IMR-90 (cell line): ENCODE data around the gene NF1. TPM values are rescaled to one million over a fixed set of nuclear protein-coding genes. Genes with fewer than 3 reads are reported as not detected.

Experiments
- ATAC-seq: fragments of 200-7000 bp; cut with Tn5 transposase; 2 replicates; pipeline ENCODE4 v1.9.1; 2020; ENCODE audit warnings: low read depth, mild to moderate bottlenecking, moderate library complexity
- BruUV-seq: library from RNA; stranded (reverse); fragments of 400-500 nt; replicated peaks from 2 replicates; lab custom pipeline; 2021; lab: Mats Ljungman, UMichigan
- CTCF ChIA-PET: fragments of 300-600 bp; formaldehyde crosslinking; extraction: SDS; loops from one replicate; lab custom pipeline; 2021; ENCODE audit warnings: antibody characterized with exemption; lab: Yijun Ruan, JAX
- POLR2A ChIA-PET: fragments of 300-600 bp; sonication (Branson Sonifier 250); formaldehyde crosslinking; loops from one replicate; lab custom pipeline; 2022; ENCODE audit warnings: antibody characterized with exemption; ENCODE audit not compliant: unreplicated experiment; lab: Charles Lee
- DNase-seq: peaks from one replicate; pipeline ENCODE4 v3.0.0; 2013
- H2AFZ ChIP-seq: replicated peaks from 2 replicates; pipeline ENCODE3; 2013; ENCODE audit warnings: low read length, mild to moderate bottlenecking; ENCODE audit not compliant: poor library complexity
- H2AK5ac ChIP-seq: 2 replicates; pipeline ENCODE4 v1.6.1; 2013; ENCODE audit warnings: low read depth, low read length, inconsistent platforms
- H2AK9ac ChIP-seq: replicated peaks from 2 replicates; pipeline ENCODE3; 2013; ENCODE audit warnings: mild to moderate bottlenecking, low read depth, low read length, moderate library complexity; ENCODE audit not compliant: poor library complexity
- H2BK120ac ChIP-seq: 2 replicates; pipeline ENCODE4 v1.6.1; 2013; ENCODE audit warnings: low read depth, low read length, inconsistent platforms
- H2BK15ac ChIP-seq: 3 replicates; pipeline ENCODE4 v1.6.1; 2013; ENCODE audit warnings: low read depth, low read length, inconsistent platforms
- H2BK20ac ChIP-seq: 2 replicates; pipeline ENCODE4 v1.6.1; 2013; ENCODE audit warnings: low read depth, mild to moderate bottlenecking, inconsistent platforms, low read length, moderate library complexity
- H2BK5ac ChIP-seq: 2 replicates; pipeline ENCODE4 v1.6.1; 2013; ENCODE audit warnings: mild to moderate bottlenecking, low read depth, low read length, inconsistent platforms; ENCODE audit not compliant: poor library complexity, severe bottlenecking
- H3K14ac ChIP-seq: replicated peaks from 2 replicates; pipeline ENCODE4 v1.6.1; 2013; ENCODE audit warnings: low read depth, low read length, inconsistent platforms
- H3K18ac ChIP-seq: 2 replicates; pipeline ENCODE4 v1.6.1; 2013; ENCODE audit warnings: low read depth, low read length, control low read depth
- H3K23ac ChIP-seq: 2 replicates; pipeline ENCODE4 v1.6.1; 2013; ENCODE audit warnings: low read depth, low read length, inconsistent platforms
- H3K27ac ChIP-seq: 2 replicates; pipeline ENCODE4 v1.5.1; 2013; ENCODE audit warnings: mild to moderate bottlenecking, control low read depth, low read length; ENCODE audit not compliant: insufficient read depth
- H3K27me3 ChIP-seq: 2 replicates; pipeline ENCODE4 v1.6.1; 2013; ENCODE audit warnings: low read length; ENCODE audit not compliant: control insufficient read depth, insufficient read depth
- H3K36me3 ChIP-seq: 2 replicates; pipeline ENCODE4 v1.6.1; 2013; ENCODE audit warnings: low read length, mixed read lengths; ENCODE audit not compliant: control insufficient read depth, insufficient read depth
- H3K4ac ChIP-seq: 2 replicates; pipeline ENCODE4 v1.6.1; 2013; ENCODE audit warnings: low read depth, low read length, inconsistent platforms
- H3K4me1 ChIP-seq: 2 replicates; pipeline ENCODE4 v1.6.1; 2013; ENCODE audit warnings: low read length, mixed read lengths; ENCODE audit not compliant: control insufficient read depth, insufficient read depth
- H3K4me2 ChIP-seq: 2 replicates; pipeline ENCODE4 v1.6.1; 2013; ENCODE audit warnings: low read depth, mild to moderate bottlenecking, control low read depth, low read length, moderate library complexity
- H3K4me3 ChIP-seq: 2 replicates; pipeline ENCODE4 v1.5.1; 2013; ENCODE audit warnings: low read depth, mild to moderate bottlenecking, control low read depth, low read length, moderate library complexity; ENCODE audit not compliant: insufficient read depth
- H3K56ac ChIP-seq: 2 replicates; pipeline ENCODE4 v1.6.1; 2013; ENCODE audit warnings: low read length, inconsistent platforms; ENCODE audit not compliant: insufficient read depth; ENCODE audit errors: extremely low read depth
- H3K79me1 ChIP-seq, 2 experiments: 2 replicates each; pipeline ENCODE4 v1.6.1; 2013; ENCODE audit warnings: low read length in 2 of 2, inconsistent platforms in 1 of 2, low read depth in 1 of 2
- H3K9ac ChIP-seq: 2 replicates; pipeline ENCODE4 v1.6.1; 2013; ENCODE audit warnings: low read depth, low read length, control low read depth
- H3K9me1 ChIP-seq: 2 replicates; pipeline ENCODE4 v1.6.1; 2013; ENCODE audit warnings: low read length, inconsistent platforms; ENCODE audit not compliant: insufficient read depth
- H3K9me3 ChIP-seq: 2 replicates; pipeline ENCODE4 v1.6.1; 2013; ENCODE audit warnings: low read length; ENCODE audit not compliant: control insufficient read depth, insufficient read depth
- H4K20me1 ChIP-seq: 2 replicates; pipeline ENCODE4 v1.6.1; 2013; ENCODE audit warnings: low read length, inconsistent platforms; ENCODE audit not compliant: insufficient read depth
- H4K5ac ChIP-seq: 2 replicates; pipeline ENCODE4 v1.6.1; 2013; ENCODE audit warnings: mild to moderate bottlenecking, low read depth, low read length, control low read depth
- H4K8ac ChIP-seq, 2 experiments: 2 replicates each; pipeline ENCODE4 v1.6.1; 2013; ENCODE audit warnings: low read depth in 2 of 2, low read length in 2 of 2, control low read depth in 1 of 2, inconsistent platforms in 1 of 2
- H4K91ac ChIP-seq: 2 replicates; pipeline ENCODE4 v1.6.1; 2013; ENCODE audit warnings: low read depth, low read length, inconsistent platforms; ENCODE audit not compliant: insufficient read depth
- BHLHE40 ChIP-seq: fragments of 150-350 bp; IDR thresholded peaks from 2 replicates; pipeline ENCODE4 v1.6.1; 2016; ENCODE audit warnings: mild to moderate bottlenecking, low read depth, low read length
- MAFK ChIP-seq: IDR thresholded peaks from 2 replicates; pipeline ENCODE4 v1.6.1; 2012; ENCODE audit warnings: low read depth, low read length, improper control_type of control experiment
- MXI1 ChIP-seq: IDR thresholded peaks from 2 replicates; pipeline ENCODE4 v1.6.1; 2012; ENCODE audit warnings: low read depth, mild to moderate bottlenecking, low read length, moderate library complexity, borderline replicate concordance
- RFX5 ChIP-seq: IDR thresholded peaks from 2 replicates; pipeline ENCODE4 v1.8.0; 2012; ENCODE audit warnings: low read depth, mild to moderate bottlenecking, low read length, moderate library complexity
- WGBS, 2 experiments: methylation state at CpG; one replicate each; pipeline versions ENCODE4 v1.1.5 to v1.1.7; 2013; ENCODE audit warnings: missing lambda C conversion rate in 2 of 2; ENCODE audit not compliant: insufficient read length in 1 of 2; ENCODE audit errors: extremely low coverage in 2 of 2; 5-methylcytosine and 5-hydroxymethylcytosine counted together
- dilution Hi-C: fragments of 300-500 bp; cut with HindIII; formaldehyde crosslinking; loops from one replicate; pipeline ENCODE4 v1.14.3; 2018; ENCODE audit warnings: low sequenced_read_pairs; ENCODE audit not compliant: unreplicated experiment
- in situ Hi-C: fragments of 300-500 bp; cut with MboI; formaldehyde crosslinking; loops from 3 replicates; pipeline ENCODE4 v1.14.3; 2019; ENCODE audit warnings: low sequenced_read_pairs, inconsistent platforms, mixed read lengths
- intact Hi-C: fragments of 100-400 bp; cut with micrococcal nuclease; formaldehyde crosslinking; loops from 2 replicates; pipeline ENCODE4 v1.10.0; 2022
- polyA plus RNA-seq, 3 experiments: library from polyadenylated mRNA; depleted of rRNA; stranded (reverse); fragments of >200 nt; gene quantifications; 2 replicates each; pipeline ENCODE4 v1.2.3, GENCODE V29; 2012; ENCODE audit warnings: low replicate concordance in 1 of 3
- total RNA-seq: library from RNA; depleted of rRNA; stranded (reverse); fragments of >200 nt; gene quantifications from 2 replicates; pipeline ENCODE4 v1.2.3, GENCODE V29; 2012
- TF ChIP-seq, protein P1 (sequence below): fragments of 150-350 bp; IDR thresholded peaks from 2 replicates; pipeline ENCODE4 v1.6.1; 2016; ENCODE audit warnings: low read depth, mild to moderate bottlenecking, low read length, moderate library complexity, borderline replicate concordance

The NF1 gene
- total and polyA plus RNA-seq, 2 of the 4 experiments (the other 2 are of a cell fraction) = 17.9 to 48.6 TPM

DNA sequence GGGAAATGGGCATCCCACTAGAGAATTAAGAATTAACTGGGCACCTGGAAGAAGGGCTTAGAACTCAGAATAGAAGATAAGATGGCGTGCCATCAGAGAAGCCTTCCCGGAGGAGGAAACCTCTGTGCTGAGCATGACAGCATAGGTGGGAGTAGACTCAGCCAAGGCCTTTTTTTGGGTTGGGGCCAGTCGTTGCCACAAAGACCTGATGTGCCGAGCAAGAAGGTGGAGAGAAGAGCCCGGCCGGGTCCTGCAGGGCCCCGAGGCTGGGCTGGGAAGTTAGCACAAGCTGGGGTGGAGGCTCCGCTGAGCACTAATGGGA lies 295.6 kb downstream of the NF1 start:
- CTCF ChIA-PET = no interaction called here
- no peak for ATAC-seq

More for the DNA sequence above, 295.6 kb downstream of the NF1 start:
- H3K9ac ChIP-seq = no peak overlapping the region
- no peaks in the 10 kb centered on the region for H3K9me3 ChIP-seq
- no peak overlapping the region for H3K4me2 ChIP-seq
- H2BK120ac ChIP-seq = no peak overlapping the region
- H3K14ac ChIP-seq = no peak overlapping the region
- H2AK9ac ChIP-seq = peak overlapping the region; percentile 34
- no peak overlapping the region for H3K56ac ChIP-seq
- H3K36me3 ChIP-seq = no peaks in the 10 kb centered on the region
- no peak overlapping the region for H3K27ac ChIP-seq
- dilution Hi-C loops = no loop called here
- 0 out of 2 replicates have a peak, but pooled peaks cover 4% of the 10 kb centered on the region for H3K9me1 ChIP-seq
- POLR2A ChIA-PET = no interaction called here
- H2BK20ac ChIP-seq = no peak overlapping the region
- no peak overlapping the region for H4K91ac ChIP-seq
- no peak overlapping the region for H3K18ac ChIP-seq
- no peak overlapping the region for H3K23ac ChIP-seq
- no peak for TF ChIP-seq MXI1
- no peak for TF ChIP-seq BHLHE40
- TF ChIP-seq, protein P1, sequence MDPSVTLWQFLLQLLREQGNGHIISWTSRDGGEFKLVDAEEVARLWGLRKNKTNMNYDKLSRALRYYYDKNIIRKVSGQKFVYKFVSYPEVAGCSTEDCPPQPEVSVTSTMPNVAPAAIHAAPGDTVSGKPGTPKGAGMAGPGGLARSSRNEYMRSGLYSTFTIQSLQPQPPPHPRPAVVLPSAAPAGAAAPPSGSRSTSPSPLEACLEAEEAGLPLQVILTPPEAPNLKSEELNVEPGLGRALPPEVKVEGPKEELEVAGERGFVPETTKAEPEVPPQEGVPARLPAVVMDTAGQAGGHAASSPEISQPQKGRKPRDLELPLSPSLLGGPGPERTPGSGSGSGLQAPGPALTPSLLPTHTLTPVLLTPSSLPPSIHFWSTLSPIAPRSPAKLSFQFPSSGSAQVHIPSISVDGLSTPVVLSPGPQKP = no peak
- TF ChIP-seq RFX5 = no peak
- no peak for TF ChIP-seq MAFK
- H3K79me1 ChIP-seq = no peaks in the 10 kb centered on the region
- DNase-seq = no peak
- peaks cover 2% of the 10 kb centered on the region; the same call in 1 of the 2 replicates for H3K4me1 ChIP-seq
- H3K4ac ChIP-seq = no peak overlapping the region
- H4K8ac ChIP-seq = no peak overlapping the region
- no peak overlapping the region for H2BK5ac ChIP-seq
- in situ Hi-C loops = no loop called here
- intact Hi-C loops = no loop called here
- no peak overlapping the region for H4K5ac ChIP-seq
- H2AK5ac ChIP-seq = no peak overlapping the region
- no peak overlapping the region for H2AFZ ChIP-seq
- no TSS peak for BruUV-seq
- WGBS, 2 experiments = 79% methylated on average over 2 of the region's 8 CpGs; no CpG with 5 or more reads in 1 of the 2 experiments
- H2BK15ac ChIP-seq = no peak overlapping the region
- H4K20me1 ChIP-seq = no peaks in the 10 kb centered on the region; the same call in none of the 2 replicates
- peaks cover 38% of the 10 kb centered on the region for H3K27me3 ChIP-seq
- H3K4me3 ChIP-seq = no peak overlapping the region
